HL-60 (cell line): Measurements from ENCODE around the gene ZSWIM2.

Experiments
- DNase-seq, 2 experiments: peaks; one replicate each; pipeline ENCODE4 v3.0.0-alpha.2; 2010 to 2020; ENCODE audit warnings: low read depth in 1 of 2, low spot score in 1 of 2
- H3K27ac ChIP-seq: fragments of 250-450 bp; sonication (Bioruptor Pico); replicated peaks from 2 replicates; pipeline ENCODE4 v1.5.1; 2020; ENCODE audit warnings: mild to moderate bottlenecking, moderate library complexity
- H3K27me3 ChIP-seq: fragments of 250-450 bp; sonication (Bioruptor Pico); 2 replicates; pipeline ENCODE4 v1.5.1; 2021; ENCODE audit warnings: mild to moderate bottlenecking, moderate library complexity; ENCODE audit not compliant: insufficient read depth, poor library complexity, severe bottlenecking
- H3K4me3 ChIP-seq: replicated peaks from 2 replicates; pipeline ENCODE4 v1.5.1; 2011; ENCODE audit warnings: mild to moderate bottlenecking, control low read depth, low read length; ENCODE audit not compliant: insufficient read depth
- GABPA ChIP-seq: IDR thresholded peaks from 2 replicates; pipeline ENCODE4 v1.6.1; 2012; ENCODE audit warnings: low read depth
- POLR2AphosphoS5 ChIP-seq: IDR thresholded peaks from 2 replicates; pipeline ENCODE4 v1.6.1; 2012; ENCODE audit warnings: low read depth
- SPI1 ChIP-seq: IDR thresholded peaks from 2 replicates; pipeline ENCODE4 v1.6.1; 2012; ENCODE audit warnings: low read depth, mild to moderate bottlenecking, borderline replicate concordance
- TF ChIP-seq, protein P1 (sequence below): IDR thresholded peaks from 2 replicates; pipeline ENCODE4 v1.6.1; 2012; ENCODE audit warnings: low read depth; ENCODE audit not compliant: insufficient replicate concordance
- TF ChIP-seq, protein P2 (sequence below): IDR thresholded peaks from one replicate; pipeline ENCODE4 v1.5.1; 2011; ENCODE audit warnings: low read length, control low read depth, inconsistent platforms; ENCODE audit not compliant: insufficient read depth

The ZSWIM2 gene

GRCh38 chr2:186853951-186854350 is 5.0 kb upstream of the ZSWIM2 start:
- peaks cover 4% of the 10 kb centered on the region for H3K27me3 ChIP-seq
- DNase-seq = no peak
- TF ChIP-seq GABPA (no peak), SPI1 (no peak), POLR2AphosphoS5 (no peak)
- TF ChIP-seq, protein P1, sequence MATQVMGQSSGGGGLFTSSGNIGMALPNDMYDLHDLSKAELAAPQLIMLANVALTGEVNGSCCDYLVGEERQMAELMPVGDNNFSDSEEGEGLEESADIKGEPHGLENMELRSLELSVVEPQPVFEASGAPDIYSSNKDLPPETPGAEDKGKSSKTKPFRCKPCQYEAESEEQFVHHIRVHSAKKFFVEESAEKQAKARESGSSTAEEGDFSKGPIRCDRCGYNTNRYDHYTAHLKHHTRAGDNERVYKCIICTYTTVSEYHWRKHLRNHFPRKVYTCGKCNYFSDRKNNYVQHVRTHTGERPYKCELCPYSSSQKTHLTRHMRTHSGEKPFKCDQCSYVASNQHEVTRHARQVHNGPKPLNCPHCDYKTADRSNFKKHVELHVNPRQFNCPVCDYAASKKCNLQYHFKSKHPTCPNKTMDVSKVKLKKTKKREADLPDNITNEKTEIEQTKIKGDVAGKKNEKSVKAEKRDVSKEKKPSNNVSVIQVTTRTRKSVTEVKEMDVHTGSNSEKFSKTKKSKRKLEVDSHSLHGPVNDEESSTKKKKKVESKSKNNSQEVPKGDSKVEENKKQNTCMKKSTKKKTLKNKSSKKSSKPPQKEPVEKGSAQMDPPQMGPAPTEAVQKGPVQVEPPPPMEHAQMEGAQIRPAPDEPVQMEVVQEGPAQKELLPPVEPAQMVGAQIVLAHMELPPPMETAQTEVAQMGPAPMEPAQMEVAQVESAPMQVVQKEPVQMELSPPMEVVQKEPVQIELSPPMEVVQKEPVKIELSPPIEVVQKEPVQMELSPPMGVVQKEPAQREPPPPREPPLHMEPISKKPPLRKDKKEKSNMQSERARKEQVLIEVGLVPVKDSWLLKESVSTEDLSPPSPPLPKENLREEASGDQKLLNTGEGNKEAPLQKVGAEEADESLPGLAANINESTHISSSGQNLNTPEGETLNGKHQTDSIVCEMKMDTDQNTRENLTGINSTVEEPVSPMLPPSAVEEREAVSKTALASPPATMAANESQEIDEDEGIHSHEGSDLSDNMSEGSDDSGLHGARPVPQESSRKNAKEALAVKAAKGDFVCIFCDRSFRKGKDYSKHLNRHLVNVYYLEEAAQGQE = no peak
- TF ChIP-seq, protein P2, sequence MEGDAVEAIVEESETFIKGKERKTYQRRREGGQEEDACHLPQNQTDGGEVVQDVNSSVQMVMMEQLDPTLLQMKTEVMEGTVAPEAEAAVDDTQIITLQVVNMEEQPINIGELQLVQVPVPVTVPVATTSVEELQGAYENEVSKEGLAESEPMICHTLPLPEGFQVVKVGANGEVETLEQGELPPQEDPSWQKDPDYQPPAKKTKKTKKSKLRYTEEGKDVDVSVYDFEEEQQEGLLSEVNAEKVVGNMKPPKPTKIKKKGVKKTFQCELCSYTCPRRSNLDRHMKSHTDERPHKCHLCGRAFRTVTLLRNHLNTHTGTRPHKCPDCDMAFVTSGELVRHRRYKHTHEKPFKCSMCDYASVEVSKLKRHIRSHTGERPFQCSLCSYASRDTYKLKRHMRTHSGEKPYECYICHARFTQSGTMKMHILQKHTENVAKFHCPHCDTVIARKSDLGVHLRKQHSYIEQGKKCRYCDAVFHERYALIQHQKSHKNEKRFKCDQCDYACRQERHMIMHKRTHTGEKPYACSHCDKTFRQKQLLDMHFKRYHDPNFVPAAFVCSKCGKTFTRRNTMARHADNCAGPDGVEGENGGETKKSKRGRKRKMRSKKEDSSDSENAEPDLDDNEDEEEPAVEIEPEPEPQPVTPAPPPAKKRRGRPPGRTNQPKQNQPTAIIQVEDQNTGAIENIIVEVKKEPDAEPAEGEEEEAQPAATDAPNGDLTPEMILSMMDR = no peak
- no peak overlapping the region for H3K4me3 ChIP-seq
- no peak overlapping the region for H3K27ac ChIP-seq

DNA sequence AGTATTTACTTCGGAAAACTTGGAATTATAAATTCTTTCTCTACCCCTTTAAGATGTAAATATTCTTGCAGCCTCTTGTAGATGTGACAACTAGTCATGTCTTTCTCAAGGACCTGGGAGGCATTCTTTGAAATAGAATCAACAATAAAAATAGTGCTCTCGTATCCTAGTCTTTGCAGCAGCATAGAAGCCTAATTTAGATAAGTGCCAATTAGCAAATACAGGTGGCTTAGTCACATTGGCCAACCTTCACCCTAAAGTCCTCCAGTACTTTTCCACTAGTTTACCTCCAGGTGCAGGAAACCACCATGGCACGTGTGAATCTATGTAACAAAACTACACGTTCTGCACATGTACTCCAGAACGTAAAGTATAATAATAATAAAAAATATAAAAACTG is 3.5 kb upstream of the ZSWIM2 start:
- Histone ChIP-seq H3K27ac (no peak overlapping the region), H3K4me3 (no peak overlapping the region), H3K27me3 (peaks cover 16% of the 10 kb centered on the region)
- TF ChIP-seq, protein P2 = no peak
- no peak for TF ChIP-seq GABPA
- TF ChIP-seq SPI1 = no peak
- TF ChIP-seq, protein P1 = no peak
- DNase-seq = no peak

- no peaks in the 10 kb centered on the region for H3K27me3 ChIP-seq
- no peak for DNase-seq
- no peak overlapping the region for H3K27ac ChIP-seq
- no peak overlapping the region for H3K4me3 ChIP-seq
- TF ChIP-seq, protein P2 = no peak
- TF ChIP-seq SPI1 = no peak
- TF ChIP-seq, protein P1 = no peak
- TF ChIP-seq POLR2AphosphoS5 = no peak
- no peak for TF ChIP-seq GABPA
These were observed 6.6 kb downstream of the ZSWIM2 start for GRCh38 chr2:186842373-186842772.
